Measurements from ENCODE around the gene PSTPIP1.
A peak's percentile ranks its signal among the peaks of the same experiment; 100 is the strongest.

Gene PSTPIP1

GRCh38 chr15:77029166-77030047, 34.5 kb downstream of the PSTPIP1 start:
- in situ Hi-C loops (cut with HindIII; ENCODE audit: low sequenced_read_pairs): no loop called here
- no peak for TF ChIP-seq CTCF (IDR thresholded peaks at IDR 0.05; ENCODE audit: low read depth, low read length)
- DNase-seq (ENCODE audit: low read depth, low spot score): no peak
- H3K4me3 ChIP-seq (ENCODE audit: low read depth, low read length): no peak overlapping the region

- H3K4me3 ChIP-seq (ENCODE audit: low read depth, low read length): no peak overlapping the region
- in situ Hi-C loops (cut with HindIII; ENCODE audit: low sequenced_read_pairs): no loop called here
- no peak for DNase-seq (ENCODE audit: low read depth, low spot score)
- TF ChIP-seq CTCF (IDR thresholded peaks at IDR 0.05; ENCODE audit: low read depth, low read length): no peak
Measured at GRCh38 chr15:77030048-77030927, 35.4 kb downstream of the PSTPIP1 start.

DNA sequence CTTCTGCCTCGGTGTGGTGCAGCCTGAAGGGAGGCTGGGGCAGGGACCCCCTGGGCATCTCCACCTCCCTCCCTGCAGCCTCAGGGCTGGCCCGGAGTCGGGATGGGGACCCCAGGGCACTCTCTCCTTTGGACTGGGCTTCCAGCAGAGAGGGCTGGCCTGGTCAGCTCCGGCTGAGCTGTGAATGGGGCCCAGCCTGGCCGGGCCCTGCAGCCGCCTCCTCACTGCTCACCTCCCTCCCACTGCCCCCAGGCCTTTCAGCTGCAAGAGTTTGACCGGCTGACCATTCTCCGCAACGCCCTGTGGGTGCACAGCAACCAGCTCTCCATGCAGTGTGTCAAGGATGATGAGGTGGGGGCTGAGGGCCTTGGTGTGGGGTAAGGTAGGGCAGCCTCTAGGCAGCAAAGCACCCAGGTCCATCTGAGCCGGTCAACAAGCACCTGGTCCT, 36.0 kb downstream of the PSTPIP1 start:
- H3K4me3 ChIP-seq (ENCODE audit: low read depth, low read length): no peak overlapping the region
- DNase-seq (ENCODE audit: low read depth, low spot score): no peak
- in situ Hi-C loops (cut with HindIII; ENCODE audit: low sequenced_read_pairs): no loop called here
- no peak for TF ChIP-seq CTCF (IDR thresholded peaks at IDR 0.05; ENCODE audit: low read depth, low read length)

GRCh38 chr15:77031376-77032050, 36.6 kb downstream of the PSTPIP1 start:
- in situ Hi-C loops (cut with HindIII; ENCODE audit: low sequenced_read_pairs): no loop called here
- no peak overlapping the region for H3K4me3 ChIP-seq (ENCODE audit: low read depth, low read length)
- peak; percentile 18 for DNase-seq (ENCODE audit: low read depth, low spot score)
- TF ChIP-seq CTCF (IDR thresholded peaks at IDR 0.05; ENCODE audit: low read depth, low read length): no peak

- DNase-seq (ENCODE audit: low read depth, low spot score): no peak
- no peak overlapping the region for H3K4me3 ChIP-seq (ENCODE audit: low read depth, low read length)
- TF ChIP-seq CTCF (IDR thresholded peaks at IDR 0.05; ENCODE audit: low read depth, low read length): no peak
- in situ Hi-C loops (cut with HindIII; ENCODE audit: low sequenced_read_pairs): no loop called here
Measured at GRCh38 chr15:77032052-77032646, 37.2 kb downstream of the PSTPIP1 start.

All from astrocyte of the spinal cord (primary cell).